HEK293 (cell line): ENCODE measurements around the gene MYH6.

Source experiments
- PBX3 ChIP-seq: sonication (generic); formaldehyde crosslinking; IDR thresholded peaks from 2 replicates; pipeline ENCODE4 v1.8.1; 2022; ENCODE audit warnings: mild to moderate bottlenecking, moderate library complexity, missing genetic modification reagents
- ZNF2 ChIP-seq: fragments of 450-650 bp; formaldehyde crosslinking; IDR thresholded peaks from 2 replicates; pipeline ENCODE4 v1.5.1; 2016; ENCODE audit warnings: missing biosample characterization, missing genetic modification characterization

DNA sequence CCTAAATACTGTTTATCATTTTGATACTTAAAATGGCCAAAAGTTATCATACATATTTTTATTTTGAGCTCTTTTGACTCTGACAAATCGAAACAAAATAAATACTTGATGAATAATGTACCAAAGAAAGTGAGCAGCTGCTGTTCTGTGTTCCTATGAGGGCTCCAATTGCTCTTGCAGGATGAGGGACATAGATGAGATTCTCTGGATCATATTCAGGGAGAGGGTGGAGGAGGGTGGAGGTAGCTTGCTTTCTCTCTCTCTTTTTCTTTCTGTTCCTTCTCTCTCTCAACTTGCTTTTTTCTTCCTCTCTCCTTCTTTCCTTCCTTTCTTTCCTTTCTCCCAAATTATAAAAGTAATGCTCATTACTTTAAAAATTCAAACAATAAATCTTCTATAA is 36.2 kb upstream of the MYH6 start:
- TF ChIP-seq PBX3 (CRISPR knock-in tag) (no peak), ZNF2 (tag by site-specific recombination) (no peak)
